A673 (cell line): ENCODE measurements around the gene MEGF10. TPM values are rescaled to one million over a fixed set of nuclear protein-coding genes. Genes with fewer than 3 reads are reported as not detected.

Source experiments
- BruUV-seq: library from RNA; stranded (reverse); fragments of 400-500 nt; replicated peaks from 2 replicates; lab custom pipeline; 2021; lab: Mats Ljungman, UMichigan
- CTCF ChIA-PET: fragments of 300-600 bp; sonication (Branson Sonifier 250); formaldehyde crosslinking; loops from one replicate; lab custom pipeline; 2022; ENCODE audit warnings: antibody characterized with exemption; lab: Charles Lee
- POLR2A ChIA-PET: fragments of 300-600 bp; sonication (Branson Sonifier 250); formaldehyde crosslinking; loops from one replicate; lab custom pipeline; 2022; ENCODE audit warnings: antibody characterized with exemption; ENCODE audit not compliant: low non-redundant PET; lab: Charles Lee
- DNase-seq: peaks from one replicate; pipeline ENCODE4 v3.0.0-alpha.2; 2015; ENCODE audit warnings: low spot score
- H3K27ac ChIP-seq: fragments of 200-600 bp; sonication (generic); 2 replicates; pipeline ENCODE4 v1.5.1; 2016; ENCODE audit warnings: mixed run types, low read depth, mild to moderate bottlenecking, mixed read lengths, antibody characterized with exemption, low read length; ENCODE audit not compliant: poor library complexity, severe bottlenecking
- H3K27me3 ChIP-seq: fragments of 200-600 bp; sonication (generic); replicated peaks from 2 replicates; pipeline ENCODE4 v1.6.1; 2017; ENCODE audit warnings: mixed run types, low read depth, mild to moderate bottlenecking, mixed read lengths, antibody characterized with exemption, low read length; ENCODE audit not compliant: insufficient read depth, poor library complexity
- H3K36me3 ChIP-seq: fragments of 200-600 bp; sonication (generic); 2 replicates; pipeline ENCODE4 v1.6.1; 2016; ENCODE audit warnings: mixed run types, mild to moderate bottlenecking, mixed read lengths, antibody characterized with exemption, low read length; ENCODE audit not compliant: insufficient read depth, poor library complexity, severe bottlenecking
- H3K4me1 ChIP-seq: fragments of 200-600 bp; sonication (generic); 2 replicates; pipeline ENCODE4 v1.6.1; 2017; ENCODE audit warnings: mixed run types, mild to moderate bottlenecking, mixed read lengths, antibody characterized with exemption, low read length; ENCODE audit not compliant: insufficient read depth, poor library complexity, severe bottlenecking
- H3K4me3 ChIP-seq: fragments of 200-600 bp; sonication (generic); 2 replicates; pipeline ENCODE4 v1.5.1; 2016; ENCODE audit warnings: low read depth, mixed run types, mild to moderate bottlenecking, mixed read lengths, low read length; ENCODE audit not compliant: poor library complexity, severe bottlenecking
- H3K9me3 ChIP-seq: fragments of 200-600 bp; sonication (generic); 2 replicates; pipeline ENCODE4 v1.6.1; 2016; ENCODE audit warnings: mixed run types, low read depth, mild to moderate bottlenecking, mixed read lengths, antibody characterized with exemption, low read length; ENCODE audit not compliant: poor library complexity, severe bottlenecking
- CTCF ChIP-seq: fragments of 300-800, 200-600 bp; sonication (generic); conservative IDR thresholded peaks from 2 replicates; pipeline ENCODE4 v1.5.1; 2017; ENCODE audit warnings: low read depth, mild to moderate bottlenecking, antibody characterized with exemption, low read length, moderate library complexity, mixed read lengths
- EZH2 ChIP-seq: fragments of 200-600 bp; sonication (generic); IDR thresholded peaks from 2 replicates; pipeline ENCODE4 v1.6.1; 2017; ENCODE audit warnings: borderline replicate concordance, low read depth, mild to moderate bottlenecking, mixed read lengths, antibody characterized with exemption, low read length; ENCODE audit not compliant: poor library complexity, severe bottlenecking
- intact Hi-C: fragments of 100-400 bp; cut with micrococcal nuclease; formaldehyde crosslinking; loops from one replicate; pipeline ENCODE4 v1.10.0; 2022; ENCODE audit not compliant: unreplicated experiment
- total RNA-seq: library from RNA; stranded (reverse); gene quantifications from 2 replicates; pipeline ENCODE4 v1.2.3, GENCODE V29; 2021

MEGF10 gene
- total RNA-seq, 1 experiment from 2014 or later: 0.71 TPM

DNA sequence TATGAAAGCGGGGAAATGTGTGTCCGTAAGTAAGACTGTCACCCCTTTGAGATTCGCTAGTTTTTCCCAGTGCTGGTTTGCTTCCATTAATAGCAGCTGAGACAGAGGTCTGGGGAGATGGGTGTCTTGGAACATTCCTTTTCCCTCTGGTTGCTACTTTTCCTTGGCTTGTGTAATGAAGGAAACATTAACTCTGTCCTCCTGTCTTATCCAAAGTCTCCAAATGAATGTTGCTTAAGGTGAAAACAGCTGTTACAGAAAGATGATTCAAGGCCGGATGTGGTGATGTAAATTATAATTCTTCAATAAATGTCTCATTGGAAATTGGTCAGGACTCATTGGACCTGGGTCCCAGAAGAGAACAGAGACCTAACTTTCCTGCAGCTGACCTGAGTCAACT lies 50.0 kb downstream of the MEGF10 start:
- intact Hi-C loops: no loop called here
- H3K4me1 ChIP-seq: no peaks in the 10 kb centered on the region
- no peaks in the 10 kb centered on the region for H3K27me3 ChIP-seq
- no peak overlapping the region for H3K4me3 ChIP-seq
- ChIA-PET POLR2A (no interaction called here), CTCF (no interaction called here)
- H3K9me3 ChIP-seq: no peaks in the 10 kb centered on the region
- no TSS peak for BruUV-seq
- no peak for TF ChIP-seq CTCF
- TF ChIP-seq EZH2: no peak
- no peak overlapping the region for H3K27ac ChIP-seq
- no peaks in the 10 kb centered on the region for H3K36me3 ChIP-seq
- no peak for DNase-seq

GRCh38 chr5:127342364-127342763 lies 51.8 kb downstream of the MEGF10 start:
- H3K9me3 ChIP-seq: no peaks in the 10 kb centered on the region
- intact Hi-C loops: no loop called here
- TF ChIP-seq CTCF (no peak), EZH2 (no peak)
- H3K27ac ChIP-seq: no peak overlapping the region
- ChIA-PET CTCF (no interaction called here), POLR2A (no interaction called here)
- no peaks in the 10 kb centered on the region for H3K4me1 ChIP-seq
- H3K36me3 ChIP-seq: no peaks in the 10 kb centered on the region
- no peak overlapping the region for H3K4me3 ChIP-seq
- H3K27me3 ChIP-seq: no peaks in the 10 kb centered on the region
- no TSS peak for BruUV-seq
- no peak for DNase-seq

GRCh38 chr5:127343313-127343712 lies 52.7 kb downstream of the MEGF10 start:
- no peak for DNase-seq
- Histone ChIP-seq H3K36me3 (no peaks in the 10 kb centered on the region), H3K4me3 (no peak overlapping the region), H3K27me3 (no peaks in the 10 kb centered on the region), H3K4me1 (no peaks in the 10 kb centered on the region), H3K9me3 (no peaks in the 10 kb centered on the region), H3K27ac (no peak overlapping the region)
- intact Hi-C loops: no loop called here
- ChIA-PET POLR2A (no interaction called here), CTCF (no interaction called here)
- no TSS peak for BruUV-seq
- TF ChIP-seq EZH2: no peak
- TF ChIP-seq CTCF: no peak
